Endothelial cell (in vitro differentiated cells): ENCODE data around the gene IFT88. TPM values are rescaled to one million over a fixed set of nuclear protein-coding genes. Genes with fewer than 3 reads are reported as not detected.

ENCODE experiments used
- DNase-seq: peaks from one replicate; pipeline ENCODE4 v3.0.0; 2021; ENCODE audit warnings: low spot score
- H3K27ac Mint-ChIP-seq: one replicate; pipeline ENCODE4 v1.8.0; 2021; ENCODE audit warnings: mixed read lengths, inconsistent platforms; ENCODE audit not compliant: unreplicated experiment
- H3K27me3 Mint-ChIP-seq: one replicate; pipeline ENCODE4 v1.8.0; 2021; ENCODE audit warnings: mild to moderate bottlenecking, moderate library complexity, mixed read lengths, inconsistent platforms; ENCODE audit not compliant: unreplicated experiment
- H3K36me3 Mint-ChIP-seq: one replicate; pipeline ENCODE4 v1.8.0; 2021; ENCODE audit warnings: mild to moderate bottlenecking, low read depth, mixed read lengths, inconsistent platforms; ENCODE audit not compliant: unreplicated experiment
- H3K4me1 Mint-ChIP-seq: one replicate; pipeline ENCODE4 v1.8.0; 2021; ENCODE audit warnings: mild to moderate bottlenecking, mixed read lengths, inconsistent platforms; ENCODE audit not compliant: unreplicated experiment
- H3K4me3 Mint-ChIP-seq: one replicate; pipeline ENCODE4 v1.8.0; 2021; ENCODE audit warnings: mild to moderate bottlenecking, mixed read lengths, inconsistent platforms; ENCODE audit not compliant: unreplicated experiment
- H3K9me3 Mint-ChIP-seq: one replicate; pipeline ENCODE4 v1.8.0; 2021; ENCODE audit warnings: mixed read lengths, inconsistent platforms; ENCODE audit not compliant: unreplicated experiment
- total RNA-seq: library from RNA; stranded (reverse); fragmentation: NEBNext Ultra II Directional; extraction: Animal tissue kit (Norgen Biotek cat#: 25700); gene quantifications from one replicate; pipeline ENCODE4 v1.2.1, GENCODE V29; 2021; ENCODE audit not compliant: unreplicated experiment
- TF ChIP-seq, protein P1 (sequence below): fragments of 200-600 bp; sonication (generic); IDR thresholded peaks from one replicate; pipeline ENCODE4 v1.5.0; 2021; ENCODE audit warnings: antibody characterized with exemption; ENCODE audit not compliant: unreplicated experiment

The IFT88 gene
- total RNA-seq, 1 donor from 2014 or later: 7.8 TPM

DNA sequence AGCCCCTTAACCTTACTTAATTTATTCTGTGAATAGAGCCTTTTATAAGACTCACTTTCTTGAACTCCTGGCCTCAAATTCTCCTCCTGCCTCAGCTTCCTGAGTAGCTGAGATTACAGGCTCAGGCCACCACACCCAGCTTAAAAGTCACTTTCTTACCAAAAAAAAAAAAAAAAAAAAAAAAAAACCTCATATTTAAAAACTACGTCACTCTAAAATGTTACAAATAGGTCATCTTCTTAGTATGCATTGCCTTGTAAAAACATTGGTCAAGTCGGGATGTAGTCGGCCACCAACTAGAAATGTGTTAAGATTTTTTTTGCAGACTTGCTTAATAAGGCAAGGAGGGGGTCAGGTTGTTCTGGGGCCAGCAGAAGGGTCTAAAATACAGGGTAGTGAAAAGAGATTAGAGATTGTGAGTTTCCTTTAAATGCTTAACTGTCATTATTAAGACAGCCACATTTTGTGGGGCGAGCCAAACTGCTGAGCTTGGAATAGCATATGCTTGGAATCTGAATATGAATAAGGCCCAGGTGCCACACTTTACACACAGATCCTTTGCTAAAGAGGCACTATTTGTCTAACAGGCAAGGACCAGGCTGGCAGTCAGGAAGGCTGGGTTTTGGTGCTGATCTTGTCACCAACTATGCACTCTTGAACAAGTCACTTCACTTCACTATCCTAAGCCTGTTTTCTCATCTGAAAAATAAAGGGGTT lies 120.1 kb downstream of the IFT88 start:
- Mint-ChIP-seq H3K27ac (no peak overlapping the region), H3K4me1 (peaks cover 15% of the 10 kb centered on the region), H3K27me3 (no peaks in the 10 kb centered on the region), H3K36me3 (no peaks in the 10 kb centered on the region), H3K4me3 (no peak overlapping the region), H3K9me3 (no peaks in the 10 kb centered on the region)
- TF ChIP-seq, protein P1, sequence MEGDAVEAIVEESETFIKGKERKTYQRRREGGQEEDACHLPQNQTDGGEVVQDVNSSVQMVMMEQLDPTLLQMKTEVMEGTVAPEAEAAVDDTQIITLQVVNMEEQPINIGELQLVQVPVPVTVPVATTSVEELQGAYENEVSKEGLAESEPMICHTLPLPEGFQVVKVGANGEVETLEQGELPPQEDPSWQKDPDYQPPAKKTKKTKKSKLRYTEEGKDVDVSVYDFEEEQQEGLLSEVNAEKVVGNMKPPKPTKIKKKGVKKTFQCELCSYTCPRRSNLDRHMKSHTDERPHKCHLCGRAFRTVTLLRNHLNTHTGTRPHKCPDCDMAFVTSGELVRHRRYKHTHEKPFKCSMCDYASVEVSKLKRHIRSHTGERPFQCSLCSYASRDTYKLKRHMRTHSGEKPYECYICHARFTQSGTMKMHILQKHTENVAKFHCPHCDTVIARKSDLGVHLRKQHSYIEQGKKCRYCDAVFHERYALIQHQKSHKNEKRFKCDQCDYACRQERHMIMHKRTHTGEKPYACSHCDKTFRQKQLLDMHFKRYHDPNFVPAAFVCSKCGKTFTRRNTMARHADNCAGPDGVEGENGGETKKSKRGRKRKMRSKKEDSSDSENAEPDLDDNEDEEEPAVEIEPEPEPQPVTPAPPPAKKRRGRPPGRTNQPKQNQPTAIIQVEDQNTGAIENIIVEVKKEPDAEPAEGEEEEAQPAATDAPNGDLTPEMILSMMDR: no peak
- no peak for DNase-seq

DNA sequence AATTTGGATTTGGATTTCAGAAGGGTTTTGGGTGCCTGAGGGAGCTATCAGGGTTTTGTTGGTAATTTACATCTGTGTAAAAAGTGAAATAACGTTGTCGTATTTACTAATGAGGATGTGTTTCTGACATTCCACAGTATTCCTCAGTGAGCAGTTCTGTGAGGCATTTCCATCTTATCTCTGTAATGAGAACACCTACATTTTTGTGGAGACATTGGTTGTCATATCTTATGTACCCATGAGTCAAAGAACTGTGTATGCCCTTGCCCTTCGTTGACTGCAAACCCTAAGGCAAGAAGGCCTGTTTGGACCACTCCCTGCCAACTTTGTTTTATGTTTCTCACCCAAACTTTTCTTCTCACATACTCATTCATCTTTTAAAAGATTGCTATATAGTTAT lies 122.3 kb downstream of the IFT88 start:
- H3K27me3 Mint-ChIP-seq: no peaks in the 10 kb centered on the region
- no peak for DNase-seq
- TF ChIP-seq, protein P1: no peak
- H3K36me3 Mint-ChIP-seq: no peaks in the 10 kb centered on the region
- no peak overlapping the region for H3K4me3 Mint-ChIP-seq
- no peaks in the 10 kb centered on the region for H3K9me3 Mint-ChIP-seq
- no peak overlapping the region for H3K27ac Mint-ChIP-seq
- H3K4me1 Mint-ChIP-seq: peaks cover 14% of the 10 kb centered on the region

DNA sequence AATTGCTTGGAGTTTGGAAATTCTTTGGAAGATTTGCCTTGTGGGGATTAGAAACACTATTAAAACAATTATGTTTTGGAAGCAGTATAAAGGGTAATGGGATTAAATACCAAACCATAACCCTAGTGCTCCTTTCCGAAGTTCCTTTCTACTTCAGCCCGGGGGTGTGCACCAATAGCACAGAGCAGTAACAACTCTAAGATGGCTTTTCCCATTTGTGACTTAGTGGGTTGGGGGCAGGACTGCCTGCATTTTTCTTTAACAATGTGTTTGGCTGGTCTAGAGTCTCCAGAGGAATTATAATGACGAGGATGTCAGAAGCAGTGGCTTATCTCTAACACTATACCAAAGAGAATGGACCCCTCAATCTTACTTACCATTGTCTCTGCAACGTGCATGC lies 124.7 kb downstream of the IFT88 start:
- Mint-ChIP-seq H3K4me3 (no peak overlapping the region), H3K27me3 (no peaks in the 10 kb centered on the region), H3K9me3 (no peaks in the 10 kb centered on the region)

DNA sequence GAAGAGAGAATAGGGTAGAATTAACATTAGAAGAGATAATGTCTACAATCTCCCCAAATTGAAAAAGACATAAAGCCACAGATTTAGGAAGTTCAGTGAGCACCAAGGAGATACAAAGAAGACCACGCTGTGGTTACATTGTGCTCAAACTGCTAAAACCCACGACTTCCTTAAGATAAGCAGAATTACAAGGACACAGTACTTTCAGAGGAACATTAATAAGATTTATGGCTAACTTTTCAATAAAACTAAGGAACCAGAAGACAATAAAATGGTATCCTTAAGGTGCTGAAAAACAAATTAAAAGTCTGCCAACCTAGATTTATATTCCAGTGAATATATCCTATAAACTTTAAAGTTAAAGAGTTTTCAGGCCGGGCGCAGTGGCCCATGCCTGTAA lies 129.1 kb downstream of the IFT88 start:
- Mint-ChIP-seq H3K27me3 (peaks cover 5% of the 10 kb centered on the region), H3K27ac (no peak overlapping the region), H3K9me3 (no peaks in the 10 kb centered on the region), H3K4me3 (no peak overlapping the region), H3K4me1 (no peaks in the 10 kb centered on the region), H3K36me3 (no peaks in the 10 kb centered on the region)
- no peak for DNase-seq
- TF ChIP-seq, protein P1: no peak

More for the DNA sequence above, 124.7 kb downstream of the IFT88 start:
- Mint-ChIP-seq H3K4me1 (peaks cover 4% of the 10 kb centered on the region), H3K36me3 (no peaks in the 10 kb centered on the region), H3K27ac (no peak overlapping the region)
- TF ChIP-seq, protein P1: no peak
- DNase-seq: no peak

DNA sequence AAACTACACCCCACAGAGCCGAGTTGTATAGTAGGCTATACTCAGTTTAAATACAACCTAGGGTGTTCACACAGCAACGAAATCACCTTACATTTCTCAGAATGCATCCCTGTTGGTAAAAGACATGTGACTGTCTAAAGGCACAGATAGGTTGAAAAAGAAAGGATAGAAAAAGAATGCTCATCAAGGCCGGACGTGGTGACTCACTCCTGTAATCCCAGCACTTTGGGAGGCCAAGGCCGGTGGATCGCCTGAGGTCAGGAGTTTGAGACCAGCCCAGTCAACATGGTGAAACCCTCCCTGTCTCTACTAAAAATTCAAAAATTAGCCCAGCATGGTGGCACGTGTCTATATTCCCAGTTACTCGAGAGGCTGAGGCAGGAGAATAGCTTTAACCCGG lies 132.8 kb downstream of the IFT88 start:
- TF ChIP-seq, protein P1: no peak
- DNase-seq: no peak
- H3K4me3 Mint-ChIP-seq: no peak overlapping the region
- no peak overlapping the region for H3K27ac Mint-ChIP-seq
- peaks cover 2% of the 10 kb centered on the region for H3K4me1 Mint-ChIP-seq
- peaks cover 15% of the 10 kb centered on the region for H3K27me3 Mint-ChIP-seq
- no peaks in the 10 kb centered on the region for H3K9me3 Mint-ChIP-seq
- H3K36me3 Mint-ChIP-seq: peaks cover 3% of the 10 kb centered on the region
